ENCODE data around the gene KCNN3. TPM values are rescaled to one million over a fixed set of nuclear protein-coding genes. Genes with fewer than 3 reads are reported as not detected.

KCNN3 gene
- total RNA-seq, 1 donor from 2014 or later = 0.84 TPM

DNA sequence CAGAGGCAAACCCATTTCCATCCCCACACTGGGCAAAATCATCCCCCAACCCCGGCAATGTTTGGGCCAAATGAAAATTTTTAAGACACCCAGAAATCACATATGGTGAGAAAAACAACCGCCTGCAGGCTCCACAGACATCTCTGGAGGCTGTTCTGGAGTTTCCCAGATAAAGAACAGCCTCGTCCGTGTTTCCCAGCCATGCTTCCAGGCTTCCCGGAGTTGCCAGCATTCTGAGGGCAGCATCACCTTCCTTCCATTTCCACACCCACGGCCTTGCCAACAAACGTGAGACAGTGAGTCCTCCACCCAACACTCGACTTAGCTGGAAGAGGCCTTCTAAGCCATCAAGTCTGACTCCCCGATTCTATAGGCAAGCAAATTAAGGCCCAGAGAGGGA lies 36.9 kb downstream of the KCNN3 start:
- Mint-ChIP-seq H3K27ac (ENCODE audit: unreplicated experiment) (peak overlapping the region; percentile 53), H3K4me1 (peaks cover 3% of the 10 kb centered on the region), H3K27me3 (ENCODE audit: low read depth) (no peaks in the 10 kb centered on the region), H3K9me3 (no peaks in the 10 kb centered on the region), H3K4me3 (no peak overlapping the region), H3K36me3 (ENCODE audit: low read depth) (no peaks in the 10 kb centered on the region)
- no peak for TF ChIP-seq CTCF (conservative IDR thresholded peaks at IDR 0.05)
- no peak for DNase-seq (ENCODE audit: low read depth, low spot score)

GRCh38 chr1:154832384-154832783 lies 37.7 kb downstream of the KCNN3 start:
- no peak overlapping the region for H3K4me3 Mint-ChIP-seq
- no peaks in the 10 kb centered on the region for H3K9me3 Mint-ChIP-seq
- H3K4me1 Mint-ChIP-seq = no peaks in the 10 kb centered on the region
- H3K27me3 Mint-ChIP-seq (ENCODE audit: low read depth) = no peaks in the 10 kb centered on the region
- H3K27ac Mint-ChIP-seq (ENCODE audit: unreplicated experiment) = no peak overlapping the region
- no peak for DNase-seq (ENCODE audit: low read depth, low spot score)
- TF ChIP-seq CTCF (conservative IDR thresholded peaks at IDR 0.05) = no peak
- no peaks in the 10 kb centered on the region for H3K36me3 Mint-ChIP-seq (ENCODE audit: low read depth)

GRCh38 chr1:154831462-154831861 lies 38.6 kb downstream of the KCNN3 start:
- H3K4me3 Mint-ChIP-seq = no peak overlapping the region
- TF ChIP-seq CTCF (conservative IDR thresholded peaks at IDR 0.05) = no peak

GRCh38 chr1:154829062-154829461 lies 41.0 kb downstream of the KCNN3 start:
- Mint-ChIP-seq H3K27me3 (ENCODE audit: low read depth) (no peaks in the 10 kb centered on the region), H3K36me3 (ENCODE audit: low read depth) (no peaks in the 10 kb centered on the region), H3K4me1 (no peaks in the 10 kb centered on the region), H3K9me3 (no peaks in the 10 kb centered on the region), H3K4me3 (no peak overlapping the region), H3K27ac (ENCODE audit: unreplicated experiment) (no peak overlapping the region)
- no peak for DNase-seq (ENCODE audit: low read depth, low spot score)
- no peak for TF ChIP-seq CTCF (conservative IDR thresholded peaks at IDR 0.05)

More at GRCh38 chr1:154831462-154831861, 38.6 kb downstream of the KCNN3 start:
- Mint-ChIP-seq H3K36me3 (ENCODE audit: low read depth) (no peaks in the 10 kb centered on the region), H3K27ac (ENCODE audit: unreplicated experiment) (no peak overlapping the region), H3K4me1 (no peaks in the 10 kb centered on the region), H3K9me3 (no peaks in the 10 kb centered on the region), H3K27me3 (ENCODE audit: low read depth) (no peaks in the 10 kb centered on the region)
- no peak for DNase-seq (ENCODE audit: low read depth, low spot score)

- Mint-ChIP-seq H3K4me1 (no peaks in the 10 kb centered on the region), H3K4me3 (no peak overlapping the region)
Measured at GRCh38 chr1:154824179-154825000, 45.7 kb downstream of the KCNN3 start.

More at GRCh38 chr1:154824179-154825000, 45.7 kb downstream of the KCNN3 start:
- H3K9me3 Mint-ChIP-seq = no peaks in the 10 kb centered on the region
- no peaks in the 10 kb centered on the region for H3K27me3 Mint-ChIP-seq (ENCODE audit: low read depth)
- no peak for TF ChIP-seq CTCF (conservative IDR thresholded peaks at IDR 0.05)
- H3K36me3 Mint-ChIP-seq (ENCODE audit: low read depth) = no peaks in the 10 kb centered on the region
- peak overlapping the region; percentile 43 for H3K27ac Mint-ChIP-seq (ENCODE audit: unreplicated experiment)
- no peak for DNase-seq (ENCODE audit: low read depth, low spot score)

All from neural crest cell (in vitro differentiated cells).